WERI-Rb-1 (cell line): ENCODE results near the gene CUL1.
A peak's percentile ranks its signal among the peaks of the same experiment; 100 is the strongest.

ENCODE experiments used
- DNase-seq: peaks from one replicate; pipeline ENCODE4 v3.0.0-alpha.2; 2020
- H3K27ac ChIP-seq: fragments of 250-450 bp; sonication (Bioruptor Pico); 2 replicates; pipeline ENCODE4 v1.5.1; 2020; ENCODE audit warnings: mild to moderate bottlenecking, moderate library complexity
- H3K27me3 ChIP-seq: fragments of 250-450 bp; sonication (Bioruptor Pico); 2 replicates; pipeline ENCODE4 v1.5.1; 2021; ENCODE audit warnings: mild to moderate bottlenecking, low read depth, moderate library complexity; ENCODE audit not compliant: insufficient read depth, severe bottlenecking
- H3K36me3 ChIP-seq: fragments of 250-450 bp; sonication (Bioruptor Pico); 2 replicates; pipeline ENCODE4 v1.5.1; 2020; ENCODE audit warnings: mild to moderate bottlenecking, moderate library complexity
- H3K4me3 ChIP-seq: 2 replicates; pipeline ENCODE4 v1.5.1; 2011; ENCODE audit warnings: low read depth, mild to moderate bottlenecking, control low read depth, low read length
- H3K9me3 ChIP-seq: fragments of 250-450 bp; sonication (Bioruptor Pico); 2 replicates; pipeline ENCODE4 v1.5.1; 2021; ENCODE audit warnings: mild to moderate bottlenecking, moderate library complexity; ENCODE audit not compliant: severe bottlenecking
- TF ChIP-seq, protein P1 (sequence below): IDR thresholded peaks from 2 replicates; pipeline ENCODE4 v1.5.1; 2011; ENCODE audit warnings: low read depth, mild to moderate bottlenecking, control low read depth, inconsistent platforms, low read length

Gene CUL1

DNA sequence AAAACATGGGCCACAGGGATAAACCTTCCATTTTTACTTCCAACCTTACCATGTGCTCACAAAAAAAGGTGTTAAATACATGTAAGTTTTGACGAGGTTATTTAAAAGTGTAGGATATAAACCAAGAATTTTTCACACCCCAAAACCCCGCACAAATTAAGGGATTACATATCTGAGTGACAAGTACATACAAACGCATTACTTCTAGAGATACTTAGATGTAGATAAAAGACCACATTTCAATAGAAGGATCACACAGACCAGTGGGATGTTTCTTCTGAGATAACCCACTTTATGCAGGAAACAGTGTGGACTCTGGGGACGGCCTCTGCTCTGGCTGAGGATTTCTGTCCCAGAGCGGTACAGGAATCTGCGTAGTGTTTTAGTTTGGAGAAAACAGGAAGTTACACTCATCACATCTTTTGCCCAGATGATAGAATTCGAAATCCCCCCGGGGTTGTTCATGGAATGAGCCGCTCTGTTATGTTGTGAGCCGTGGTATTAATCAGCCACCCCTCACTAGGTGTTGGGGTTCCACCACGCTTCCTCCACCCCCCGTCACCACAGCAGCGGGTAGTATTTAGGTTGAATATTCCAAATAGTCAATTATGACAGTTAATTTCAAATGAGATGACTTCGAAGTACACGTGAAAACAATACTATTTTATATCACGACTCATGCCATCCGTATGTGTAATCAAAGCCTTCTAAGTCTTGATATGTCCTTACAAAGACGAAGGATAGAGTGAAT, 1.3 kb upstream of the CUL1 start:
- TF ChIP-seq, protein P1, sequence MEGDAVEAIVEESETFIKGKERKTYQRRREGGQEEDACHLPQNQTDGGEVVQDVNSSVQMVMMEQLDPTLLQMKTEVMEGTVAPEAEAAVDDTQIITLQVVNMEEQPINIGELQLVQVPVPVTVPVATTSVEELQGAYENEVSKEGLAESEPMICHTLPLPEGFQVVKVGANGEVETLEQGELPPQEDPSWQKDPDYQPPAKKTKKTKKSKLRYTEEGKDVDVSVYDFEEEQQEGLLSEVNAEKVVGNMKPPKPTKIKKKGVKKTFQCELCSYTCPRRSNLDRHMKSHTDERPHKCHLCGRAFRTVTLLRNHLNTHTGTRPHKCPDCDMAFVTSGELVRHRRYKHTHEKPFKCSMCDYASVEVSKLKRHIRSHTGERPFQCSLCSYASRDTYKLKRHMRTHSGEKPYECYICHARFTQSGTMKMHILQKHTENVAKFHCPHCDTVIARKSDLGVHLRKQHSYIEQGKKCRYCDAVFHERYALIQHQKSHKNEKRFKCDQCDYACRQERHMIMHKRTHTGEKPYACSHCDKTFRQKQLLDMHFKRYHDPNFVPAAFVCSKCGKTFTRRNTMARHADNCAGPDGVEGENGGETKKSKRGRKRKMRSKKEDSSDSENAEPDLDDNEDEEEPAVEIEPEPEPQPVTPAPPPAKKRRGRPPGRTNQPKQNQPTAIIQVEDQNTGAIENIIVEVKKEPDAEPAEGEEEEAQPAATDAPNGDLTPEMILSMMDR, result no peak
- H3K9me3 ChIP-seq, result no peaks in the 10 kb centered on the region
- DNase-seq, result no peak
- H3K4me3 ChIP-seq, result peak overlapping the region; percentile 92
- H3K27me3 ChIP-seq, result no peaks in the 10 kb centered on the region
- H3K36me3 ChIP-seq, result peaks cover 5% of the 10 kb centered on the region
- peak overlapping the region; percentile 97 for H3K27ac ChIP-seq

DNA sequence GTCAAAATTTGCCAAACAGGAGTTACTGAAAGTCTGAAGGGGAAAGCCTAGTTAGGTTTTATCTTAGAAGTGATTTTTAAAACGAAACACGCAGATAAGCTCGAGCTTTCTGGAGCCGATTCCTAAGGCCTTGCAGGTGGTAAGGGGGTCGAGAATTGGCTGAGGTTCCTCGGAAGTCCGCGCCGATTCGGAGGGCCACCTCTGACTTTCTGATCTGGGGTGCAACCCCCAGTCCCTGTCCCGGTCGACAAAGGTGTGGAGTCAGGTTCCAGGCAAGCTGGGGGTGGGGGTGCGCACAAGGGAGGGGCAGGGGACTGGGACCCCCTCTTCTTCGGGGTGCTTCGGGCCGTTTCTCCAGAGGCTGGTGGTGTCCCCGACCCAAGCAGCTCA, 701 bp upstream of the CUL1 start:
- Histone ChIP-seq H3K4me3 (peak overlapping the region; percentile 92), H3K9me3 (no peaks in the 10 kb centered on the region), H3K36me3 (peaks cover 5% of the 10 kb centered on the region), H3K27me3 (no peaks in the 10 kb centered on the region), H3K27ac (peak overlapping the region; percentile 97)
- DNase-seq, result no peak
- TF ChIP-seq, protein P1, result no peak

DNA sequence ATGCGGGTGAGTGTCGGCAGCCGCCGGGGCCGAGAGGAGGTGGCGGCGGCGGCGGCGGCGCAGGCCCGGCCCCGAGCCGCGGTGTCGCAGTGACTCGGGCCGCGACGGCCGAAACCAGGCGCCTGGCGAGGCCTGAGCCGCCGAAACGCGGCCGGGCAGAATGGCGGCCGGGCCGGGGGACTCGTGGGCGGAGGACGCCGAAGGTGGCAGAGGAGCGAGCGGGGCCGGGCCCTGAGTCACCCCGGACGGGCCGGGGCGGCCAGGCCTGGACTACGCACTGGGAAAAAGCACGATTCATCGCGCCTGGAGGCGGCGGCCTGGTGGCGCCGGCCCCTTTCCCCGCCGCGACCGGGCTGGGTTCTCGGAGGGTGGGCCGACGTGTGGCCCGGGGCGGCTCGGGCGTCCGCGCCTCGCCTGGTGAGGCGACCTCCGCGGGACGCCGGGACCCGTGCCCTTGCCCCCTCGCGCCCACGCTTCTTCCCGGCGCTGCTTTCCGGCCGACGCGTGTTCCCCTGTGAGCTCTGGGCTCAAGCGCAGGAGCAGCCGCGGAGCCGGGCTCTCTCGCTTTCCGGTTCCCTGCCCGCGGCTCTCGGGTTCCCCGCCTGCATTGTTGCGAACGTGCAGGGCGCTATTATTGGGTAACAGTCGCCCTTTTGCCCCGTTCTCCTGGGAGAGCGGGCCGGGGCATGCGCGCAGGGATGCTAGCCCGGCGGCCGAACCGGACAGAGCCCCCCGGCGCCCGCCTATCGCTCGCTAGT, 500 bp downstream of the CUL1 start:
- Histone ChIP-seq H3K27ac (peak overlapping the region; percentile 97), H3K4me3 (peak overlapping the region; percentile 92), H3K36me3 (peaks cover 5% of the 10 kb centered on the region), H3K9me3 (no peaks in the 10 kb centered on the region), H3K27me3 (no peaks in the 10 kb centered on the region)
- peak; percentile 28 for DNase-seq
- TF ChIP-seq, protein P1, result no peak

DNA sequence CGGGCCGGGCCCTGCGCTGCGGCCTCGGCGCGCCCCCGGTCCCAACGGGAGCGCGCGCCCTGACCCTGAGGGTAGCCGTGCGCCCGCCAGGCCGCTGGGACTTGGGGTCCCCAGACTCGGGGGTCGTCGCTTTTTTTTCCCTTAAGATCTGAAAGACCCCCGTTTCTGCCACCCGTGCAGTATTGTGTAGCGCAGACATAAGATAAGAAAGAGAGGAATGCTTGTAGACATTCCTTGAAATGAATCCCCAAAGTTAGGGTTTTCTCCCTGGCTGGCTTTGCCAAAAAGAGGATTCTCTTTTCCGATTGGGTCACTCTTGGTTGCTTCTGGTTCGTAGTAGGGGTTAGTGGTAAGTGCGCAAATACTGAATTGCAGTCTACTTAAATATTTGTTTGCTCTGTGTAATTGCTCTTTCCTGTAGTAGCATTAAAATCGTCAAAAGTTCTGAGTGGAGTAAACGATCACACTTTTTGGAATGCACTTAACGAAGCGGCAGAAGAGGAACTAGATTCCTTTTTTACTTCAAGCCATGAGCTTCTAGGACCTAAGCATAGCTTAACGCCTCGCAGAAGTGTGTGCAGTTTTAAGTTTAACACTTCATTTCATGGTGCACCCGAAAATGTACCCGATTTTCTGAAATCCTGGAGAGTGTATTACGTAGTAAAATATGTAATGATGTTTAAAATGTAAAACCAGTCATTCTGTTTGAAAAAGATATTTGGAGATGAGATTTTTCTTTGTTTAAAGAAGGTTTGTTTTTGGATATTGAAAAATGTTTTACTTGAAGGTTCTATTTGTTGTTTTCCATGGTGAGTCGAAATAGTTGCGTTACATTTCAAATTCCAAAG, 1.3 kb downstream of the CUL1 start:
- DNase-seq, result no peak
- H3K9me3 ChIP-seq, result no peaks in the 10 kb centered on the region
- peak overlapping the region; percentile 92 for H3K4me3 ChIP-seq
- H3K27ac ChIP-seq, result peak overlapping the region; percentile 97
- H3K36me3 ChIP-seq, result peaks cover 5% of the 10 kb centered on the region
- TF ChIP-seq, protein P1, result no peak
- H3K27me3 ChIP-seq, result no peaks in the 10 kb centered on the region

DNA sequence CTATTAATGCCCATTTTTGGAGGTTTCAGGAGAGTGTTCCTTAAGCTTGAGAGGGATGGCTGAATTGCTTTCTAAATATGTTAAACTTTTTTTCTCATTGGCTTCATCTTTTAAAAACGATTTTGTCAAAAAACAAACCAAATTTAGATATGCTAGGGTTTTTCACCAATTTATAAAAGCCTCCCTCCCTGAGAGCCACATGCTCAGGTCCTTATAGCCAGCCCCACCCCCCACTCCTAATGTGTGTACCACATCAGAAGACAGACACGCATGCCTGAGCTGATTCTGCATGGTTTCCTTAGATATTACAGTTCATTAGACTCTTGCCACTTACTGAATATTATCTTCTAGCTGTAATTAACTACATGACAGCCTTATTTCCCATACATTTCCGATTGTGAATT, 2.0 kb downstream of the CUL1 start:
- peak overlapping the region; percentile 92 for H3K4me3 ChIP-seq
- no peak overlapping the region; the same call in 1 of the 2 replicates for H3K27ac ChIP-seq
- H3K36me3 ChIP-seq, result peaks cover 5% of the 10 kb centered on the region
- H3K9me3 ChIP-seq, result no peaks in the 10 kb centered on the region
- TF ChIP-seq, protein P1, result no peak
- peak; percentile 43 for DNase-seq
- no peaks in the 10 kb centered on the region for H3K27me3 ChIP-seq
